Measurements from ENCODE around the gene IPPK.

DNA sequence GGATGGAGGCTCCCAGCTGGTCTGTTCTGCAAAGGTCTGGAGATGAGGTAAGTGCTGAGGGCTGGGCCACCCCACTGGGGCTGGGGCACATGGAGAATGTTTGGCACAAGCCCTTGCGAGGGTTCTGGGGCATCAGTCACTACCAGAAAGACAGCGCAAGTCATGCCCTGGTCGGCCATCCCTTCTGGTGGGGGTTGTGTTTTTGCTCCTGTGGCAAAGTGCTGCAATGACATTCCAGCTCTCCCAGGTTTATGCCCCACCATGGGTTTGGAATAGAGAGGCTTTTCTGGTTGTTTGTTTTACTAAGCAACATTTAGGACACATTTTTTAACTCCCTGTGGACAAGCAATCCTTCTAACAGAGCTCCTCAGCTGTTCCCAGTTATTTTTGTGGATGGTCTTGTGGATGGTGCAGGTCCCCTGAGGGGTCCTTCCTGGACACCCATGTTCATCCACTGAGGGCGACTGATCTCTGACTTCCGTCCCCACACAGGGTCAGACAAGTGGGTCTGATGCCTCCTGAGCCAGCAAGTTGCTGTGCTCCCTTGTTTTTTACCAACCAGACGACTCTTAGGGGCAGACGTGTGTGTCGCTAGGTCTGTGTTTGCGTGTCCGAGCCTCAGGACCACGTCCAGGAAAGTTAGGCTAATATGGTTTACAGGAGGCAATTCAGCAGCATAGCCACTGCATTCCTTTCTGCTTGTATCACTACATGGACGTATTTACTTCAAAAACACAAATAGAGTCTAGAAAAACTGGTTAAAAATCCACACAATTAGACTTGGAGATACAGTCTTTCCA lies 69.3 kb downstream of the IPPK start:
- TF ChIP-seq POLR2A (IDR thresholded peaks at IDR 0.05) = no peak
- TF ChIP-seq, protein P1, sequence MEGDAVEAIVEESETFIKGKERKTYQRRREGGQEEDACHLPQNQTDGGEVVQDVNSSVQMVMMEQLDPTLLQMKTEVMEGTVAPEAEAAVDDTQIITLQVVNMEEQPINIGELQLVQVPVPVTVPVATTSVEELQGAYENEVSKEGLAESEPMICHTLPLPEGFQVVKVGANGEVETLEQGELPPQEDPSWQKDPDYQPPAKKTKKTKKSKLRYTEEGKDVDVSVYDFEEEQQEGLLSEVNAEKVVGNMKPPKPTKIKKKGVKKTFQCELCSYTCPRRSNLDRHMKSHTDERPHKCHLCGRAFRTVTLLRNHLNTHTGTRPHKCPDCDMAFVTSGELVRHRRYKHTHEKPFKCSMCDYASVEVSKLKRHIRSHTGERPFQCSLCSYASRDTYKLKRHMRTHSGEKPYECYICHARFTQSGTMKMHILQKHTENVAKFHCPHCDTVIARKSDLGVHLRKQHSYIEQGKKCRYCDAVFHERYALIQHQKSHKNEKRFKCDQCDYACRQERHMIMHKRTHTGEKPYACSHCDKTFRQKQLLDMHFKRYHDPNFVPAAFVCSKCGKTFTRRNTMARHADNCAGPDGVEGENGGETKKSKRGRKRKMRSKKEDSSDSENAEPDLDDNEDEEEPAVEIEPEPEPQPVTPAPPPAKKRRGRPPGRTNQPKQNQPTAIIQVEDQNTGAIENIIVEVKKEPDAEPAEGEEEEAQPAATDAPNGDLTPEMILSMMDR (IDR thresholded peaks at IDR 0.05) = no peak

Measured in Peyer's patch (tissue), 4 donors.